K562 (cell line): Measurements from ENCODE around the gene SLC11A1. TPM values are rescaled to one million over a fixed set of nuclear protein-coding genes. Genes with fewer than 3 reads are reported as not detected.

Experiments
- ATAC-seq: fragments of 200-7000 bp; cut with Tn5 transposase; 3 replicates; pipeline ENCODE4 v1.9.1; 2020; ENCODE audit warnings: moderate library complexity
- BruUV-seq: library from RNA; stranded (reverse); fragments of 400-500 nt; replicated peaks from 2 replicates; lab custom pipeline; 2021; lab: Mats Ljungman, UMichigan
- CTCF ChIA-PET: fragments of 300-600 bp; formaldehyde crosslinking; extraction: SDS; loops from one replicate; lab custom pipeline; 2021; ENCODE audit warnings: low intra/inter-chr PET ratio; lab: Yijun Ruan, JAX
- POLR2A ChIA-PET: fragments of 300-600, 350-650 bp; sonication (Branson Sonifier 250); formaldehyde crosslinking; extraction: SDS; loops from one replicate; lab custom pipeline; 2021; ENCODE audit warnings: antibody characterized with exemption, inconsistent platforms; lab: Yijun Ruan, JAX
- DNase-seq, 4 experiments: peaks; one replicate each; pipeline versions ENCODE4 v3.0.0 to v3.0.0-alpha.2; 2011 to 2018; ENCODE audit warnings: low spot score in 3 of 4, mixed read lengths in 3 of 4; ENCODE audit errors: extremely low read depth in 1 of 4
- FAIRE-seq: peaks from 2 replicates; lab custom pipeline; 2011; peaks lifted over from hg19 to GRCh38; lab: Jason Lieb, UNC
- H2AFZ ChIP-seq: 2 replicates; pipeline ENCODE4 v1.6.0; 2011; ENCODE audit warnings: low read depth, low read length, control low read depth, inconsistent platforms
- H3K27ac ChIP-seq: fragments of 200-600 bp; 3 replicates; pipeline ENCODE4 v1.8.0; 2011; ENCODE audit warnings: low read depth, mild to moderate bottlenecking, control low read depth, inconsistent platforms, low read length, moderate library complexity, mixed read lengths; ENCODE audit errors: extremely low read depth
- H3K27me3 ChIP-seq, 2 experiments: fragments of 300-600 bp in 1 of 2; 2 replicates in 1 of 2; 3 replicates in 1 of 2; pipeline versions ENCODE4 v1.6.0 to v1.8.0; 2011; ENCODE audit warnings: inconsistent platforms in 2 of 2, low read length in 2 of 2, mild to moderate bottlenecking in 1 of 2, mixed read lengths in 1 of 2, moderate library complexity in 1 of 2; ENCODE audit not compliant: control insufficient read depth in 2 of 2, insufficient read depth in 2 of 2
- H3K36me3 ChIP-seq: fragments of 300-600 bp; 3 replicates; pipeline ENCODE4 v1.8.0; 2011; ENCODE audit warnings: mild to moderate bottlenecking, low read length, inconsistent platforms; ENCODE audit not compliant: control insufficient read depth, insufficient read depth
- H3K4me1 ChIP-seq, 2 experiments: fragments of 200-600 bp in 1 of 2; replicated peaks in 1 of 2; 2 replicates in 1 of 2; 3 replicates in 1 of 2; pipeline versions ENCODE4 v1.5.1 to v1.8.0; 2011; ENCODE audit warnings: inconsistent platforms in 2 of 2, low read length in 2 of 2, mild to moderate bottlenecking in 1 of 2, mixed read lengths in 1 of 2, moderate library complexity in 1 of 2; ENCODE audit not compliant: control insufficient read depth in 2 of 2, insufficient read depth in 2 of 2
- H3K4me2 ChIP-seq: 2 replicates; pipeline ENCODE4 v1.6.1; 2011; ENCODE audit warnings: low read length, control low read depth, inconsistent platforms, mixed read lengths; ENCODE audit not compliant: insufficient read depth
- H3K4me3 ChIP-seq: fragments of 200-600 bp; sonication (generic), shearing (Covaris generic); 2 replicates; pipeline ENCODE4 v1.5.1; 2016; ENCODE audit warnings: control low read depth, inconsistent platforms
- H3K79me2 ChIP-seq: fragments of 200-600 bp; 3 replicates; pipeline ENCODE4 v1.8.0; 2011; ENCODE audit warnings: low read length, inconsistent platforms; ENCODE audit not compliant: control insufficient read depth, insufficient read depth
- H3K9ac ChIP-seq, 2 experiments: 2 replicates each; pipeline versions ENCODE4 v1.6.0 to v1.6.1; 2011; ENCODE audit warnings: low read depth in 2 of 2, low read length in 2 of 2, control low read depth in 1 of 2, inconsistent platforms in 1 of 2, mild to moderate bottlenecking in 1 of 2, mixed read lengths in 1 of 2; ENCODE audit not compliant: insufficient read depth in 1 of 2
- H3K9me1 ChIP-seq: one replicate; pipeline ENCODE4 v1.6.0; 2011; ENCODE audit warnings: inconsistent platforms, mild to moderate bottlenecking, low read length, moderate library complexity; ENCODE audit not compliant: control insufficient read depth, insufficient read depth
- H3K9me3 ChIP-seq: replicated peaks from 2 replicates; pipeline ENCODE4 v1.5.1; 2011; ENCODE audit warnings: low read depth, low read length, inconsistent platforms; ENCODE audit not compliant: control insufficient read depth, insufficient read depth
- H4K20me1 ChIP-seq: replicated peaks from 2 replicates; pipeline ENCODE4 v1.6.1; 2011; ENCODE audit warnings: low read length, inconsistent platforms, mixed read lengths; ENCODE audit not compliant: control insufficient read depth, insufficient read depth
- HBP1 ChIP-seq: fragments of 450-650 bp; formaldehyde crosslinking; IDR thresholded peaks from 2 replicates; pipeline ENCODE4 v1.4.0; 2022; ENCODE audit warnings: missing genetic modification characterization
- ZNF57 ChIP-seq: fragments of 450-650 bp; formaldehyde crosslinking; IDR thresholded peaks from 2 replicates; pipeline ENCODE4 v1.4.0; 2020; ENCODE audit warnings: mild to moderate bottlenecking, moderate library complexity
- in situ Hi-C: fragments of 300-500 bp; cut with MboI; formaldehyde crosslinking; loops from 4 replicates; pipeline ENCODE4 v1.15.0; 2018; ENCODE audit warnings: inconsistent platforms, mixed read lengths
- intact Hi-C: fragments of 100-400 bp; cut with micrococcal nuclease; formaldehyde crosslinking; loops from 2 replicates; pipeline ENCODE4 v1.14.2; 2022
- microRNA counts: library from miRNA; unstranded; fragments of <30 nt; microRNA quantifications from one replicate; lab custom pipeline; 2016
- microRNA-seq: library from miRNA; unstranded; fragments of <30 nt; microRNA quantifications from one replicate; pipeline ENCODE4, GENCODE V29; 2018; ENCODE audit warnings: borderline microRNAs expressed
- polyA plus RNA-seq, 8 experiments: library from polyadenylated mRNA; depleted of rRNA in 4 of 8; stranded (reverse) in 5 of 8; unstranded in 3 of 8; fragments of >200 nt; fragmentation: Nextera tagmentation in 2 of 8; fragmentation: Illumina TruSeq in 1 of 8; extraction: Ambion mirVana in 2 of 8; extraction: Trizol in 1 of 8; gene quantifications; 2 replicates each; pipeline versions ENCODE4 v1.2.1 to v1.2.3, GENCODE V29; 2011 to 2014; ENCODE audit warnings: inconsistent platforms in 1 of 8, missing spikeins in 1 of 8
- small RNA-seq: library from RNA; depleted of rRNA; stranded (forward); fragments of <200 nt; gene quantifications from one replicate; pipeline ENCODE3, GENCODE V24; 2014
- total RNA-seq, 7 experiments: library from RNA; depleted of rRNA in 6 of 7; stranded (reverse); fragments of >200 nt in 6 of 7; fragmentation: Illumina TruSeq in 2 of 7; extraction: Trizol in 2 of 7; gene quantifications; 2 replicates each; pipeline versions ENCODE4 v1.2.1 to v1.2.3, GENCODE V29; 2011 to 2021; ENCODE audit warnings: low replicate concordance in 1 of 7

SLC11A1 gene
- total and polyA plus RNA-seq, 9 of the 15 experiments (the other 6 are each of a cell fraction or from before 2014, with no cell fraction given), result 0.35 to 1.6 (median 0.65) TPM

- Histone ChIP-seq H3K79me2 (no peaks in the 10 kb centered on the region), H2AFZ (no peak overlapping the region), H3K27me3 (no peaks in the 10 kb centered on the region), H4K20me1 (no peaks in the 10 kb centered on the region), H3K4me3 (no peak overlapping the region), H3K4me2 (no peak overlapping the region), H3K4me1 (no peaks in the 10 kb centered on the region; a peak in 2 of 5 replicates), H3K36me3 (peaks cover 13% of the 10 kb centered on the region; the same call in 2 of the 3 replicates), H3K27ac (no peak overlapping the region), H3K9me3 (no peaks in the 10 kb centered on the region), H3K9me1 (no peaks in the 10 kb centered on the region), H3K9ac (no peak overlapping the region)
- in situ Hi-C loops (no loop called here), intact Hi-C loops (no loop called here)
- CTCF ChIA-PET, result no interaction called here
- ATAC-seq (no peak), DNase-seq (no peak), FAIRE-seq (no peak)
- BruUV-seq, result no TSS peak
- POLR2A ChIA-PET, result no interaction called here
- TF ChIP-seq ZNF57 (CRISPR knock-in tag) (no peak), HBP1 (CRISPR knock-in tag) (no peak)
Observed at GRCh38 chr2:218445602-218446001, 63.5 kb downstream of the SLC11A1 start.

MicroRNAs encoded within 50 kb of the gene (microRNA counts, 767-probe panel; counts per million panel counts)
- 4,210 counts per million, percentile 83 among the panel's probes with 10 or more counts for microRNA hsa-miR-26b-5p (lab: Ali Mortazavi, UCI)

Small RNAs within 50 kb of the gene (microRNA-seq; reads per million reads assigned to microRNA genes)
- gene MIR26B, result 6,079 reads per million, percentile 98 among the genes with 10 or more reads in this experiment
- gene MIR6810, result 0.27 reads per million

Small RNAs within 50 kb of the gene (small RNA-seq; reads per million reads assigned to genes)
- 460 reads per million, percentile 99 among the genes with 10 or more reads in this experiment for gene MIR26B
- gene MIR6810, result not detected

Other genes starting within 250 kb of the SLC11A1 start
Only the 7 nearest of the 12 such genes appear.
- not detected in 2 replicates for gene GPBAR1, start 121.3 kb upstream of the SLC11A1 start, total RNA-seq (2014; rRNA removed)
- gene GPBAR1, start 121.3 kb upstream of the SLC11A1 start, total RNA-seq (2014; rRNA removed; fragmentation: Illumina TruSeq; extraction: Trizol), result not detected in 2 replicates
- gene GPBAR1, start 121.3 kb upstream of the SLC11A1 start, total RNA-seq (2015; rRNA removed; fragmentation: Illumina TruSeq; extraction: Trizol), result not detected in 2 replicates
- not detected in 2 replicates for gene GPBAR1, start 121.3 kb upstream of the SLC11A1 start, total RNA-seq (2021)
- gene GPBAR1, start 121.3 kb upstream of the SLC11A1 start, polyA plus RNA-seq (2011; rRNA removed), result not detected in 2 replicates
- not detected in 2 replicates for gene GPBAR1, start 121.3 kb upstream of the SLC11A1 start, polyA plus RNA-seq (2014; fragmentation: Illumina TruSeq; extraction: Trizol)
- gene GPBAR1, start 121.3 kb upstream of the SLC11A1 start, polyA plus RNA-seq (2014; fragmentation: Nextera tagmentation; extraction: Ambion mirVana), result not detected
- gene GPBAR1, start 121.3 kb upstream of the SLC11A1 start, polyA plus RNA-seq (2014; rRNA removed), result not detected in 2 replicates
- 156 and 197 TPM in 2 replicates for gene AAMP, start 112.1 kb upstream of the SLC11A1 start, total RNA-seq (2014; rRNA removed)
- gene AAMP, start 112.1 kb upstream of the SLC11A1 start, total RNA-seq (2014; rRNA removed; fragmentation: Illumina TruSeq; extraction: Trizol), result 62.2 and 77.6 TPM in 2 replicates
- gene AAMP, start 112.1 kb upstream of the SLC11A1 start, total RNA-seq (2015; rRNA removed; fragmentation: Illumina TruSeq; extraction: Trizol), result 94.1 and 99.2 TPM in 2 replicates
- gene AAMP, start 112.1 kb upstream of the SLC11A1 start, total RNA-seq (2021), result 87.7 and 96.9 TPM in 2 replicates
- 39.5 and 47.3 TPM in 2 replicates for gene AAMP, start 112.1 kb upstream of the SLC11A1 start, polyA plus RNA-seq (2011; rRNA removed)
- 135 and 139 TPM in 2 replicates for gene AAMP, start 112.1 kb upstream of the SLC11A1 start, polyA plus RNA-seq (2014; fragmentation: Illumina TruSeq; extraction: Trizol)
- gene AAMP, start 112.1 kb upstream of the SLC11A1 start, polyA plus RNA-seq (2014; fragmentation: Nextera tagmentation; extraction: Ambion mirVana), result 1 to 10 TPM; 5.7 to 8.9 TPM
- 133 and 156 TPM in 2 replicates for gene AAMP, start 112.1 kb upstream of the SLC11A1 start, polyA plus RNA-seq (2014; rRNA removed)
- gene PNKD, start 111.8 kb upstream of the SLC11A1 start, total RNA-seq (2014; rRNA removed), result 50.2 and 55.7 TPM in 2 replicates
- 17.5 and 26.0 TPM in 2 replicates for gene PNKD, start 111.8 kb upstream of the SLC11A1 start, total RNA-seq (2014; rRNA removed; fragmentation: Illumina TruSeq; extraction: Trizol)
- gene PNKD, start 111.8 kb upstream of the SLC11A1 start, total RNA-seq (2015; rRNA removed; fragmentation: Illumina TruSeq; extraction: Trizol), result 32.3 and 34.0 TPM in 2 replicates
- gene PNKD, start 111.8 kb upstream of the SLC11A1 start, total RNA-seq (2021), result 59.5 and 60.1 TPM in 2 replicates
- 37.2 and 41.2 TPM in 2 replicates for gene PNKD, start 111.8 kb upstream of the SLC11A1 start, polyA plus RNA-seq (2011; rRNA removed)
- gene PNKD, start 111.8 kb upstream of the SLC11A1 start, polyA plus RNA-seq (2014; fragmentation: Illumina TruSeq; extraction: Trizol), result 64.2 and 68.2 TPM in 2 replicates
- gene PNKD, start 111.8 kb upstream of the SLC11A1 start, polyA plus RNA-seq (2014; fragmentation: Nextera tagmentation; extraction: Ambion mirVana), result 100 to 1,000 TPM in 1 of 2 experiments, 10 to 100 TPM in 1; 89.1 to 105 TPM
- 80.6 and 85.2 TPM in 2 replicates for gene PNKD, start 111.8 kb upstream of the SLC11A1 start, polyA plus RNA-seq (2014; rRNA removed)
- 64.8 and 71.4 TPM in 2 replicates for gene TMBIM1, start 89.8 kb upstream of the SLC11A1 start, total RNA-seq (2014; rRNA removed)
- 56.6 and 59.2 TPM in 2 replicates for gene TMBIM1, start 89.8 kb upstream of the SLC11A1 start, total RNA-seq (2014; rRNA removed; fragmentation: Illumina TruSeq; extraction: Trizol)
- 43.7 and 46.8 TPM in 2 replicates for gene TMBIM1, start 89.8 kb upstream of the SLC11A1 start, total RNA-seq (2015; rRNA removed; fragmentation: Illumina TruSeq; extraction: Trizol)
- 90.7 and 102 TPM in 2 replicates for gene TMBIM1, start 89.8 kb upstream of the SLC11A1 start, total RNA-seq (2021)
- gene TMBIM1, start 89.8 kb upstream of the SLC11A1 start, polyA plus RNA-seq (2011; rRNA removed), result 45.9 and 66.8 TPM in 2 replicates
- gene TMBIM1, start 89.8 kb upstream of the SLC11A1 start, polyA plus RNA-seq (2014; fragmentation: Illumina TruSeq; extraction: Trizol), result 105 and 112 TPM in 2 replicates
- 10 to 100 TPM; 14.2 to 35.6 TPM for gene TMBIM1, start 89.8 kb upstream of the SLC11A1 start, polyA plus RNA-seq (2014; fragmentation: Nextera tagmentation; extraction: Ambion mirVana)
- gene TMBIM1, start 89.8 kb upstream of the SLC11A1 start, polyA plus RNA-seq (2014; rRNA removed), result 47.0 and 49.5 TPM in 2 replicates
- gene CATIP, start 25.4 kb upstream of the SLC11A1 start, total RNA-seq (2014; rRNA removed), result not detected in 2 replicates
- gene CATIP, start 25.4 kb upstream of the SLC11A1 start, total RNA-seq (2014; rRNA removed; fragmentation: Illumina TruSeq; extraction: Trizol), result not detected in 2 replicates
- not detected in 2 replicates for gene CATIP, start 25.4 kb upstream of the SLC11A1 start, total RNA-seq (2015; rRNA removed; fragmentation: Illumina TruSeq; extraction: Trizol)
- gene CATIP, start 25.4 kb upstream of the SLC11A1 start, total RNA-seq (2021), result not detected in 2 replicates
- not detected in 2 replicates for gene CATIP, start 25.4 kb upstream of the SLC11A1 start, polyA plus RNA-seq (2011; rRNA removed)
- not detected in 2 replicates for gene CATIP, start 25.4 kb upstream of the SLC11A1 start, polyA plus RNA-seq (2014; fragmentation: Illumina TruSeq; extraction: Trizol)
- gene CATIP, start 25.4 kb upstream of the SLC11A1 start, polyA plus RNA-seq (2014; fragmentation: Nextera tagmentation; extraction: Ambion mirVana), result under 1 TPM; 0.06 to 0.08 TPM
- gene CATIP, start 25.4 kb upstream of the SLC11A1 start, polyA plus RNA-seq (2014; rRNA removed), result 0.09 TPM in 1 of 2 replicates, not detected in the other
- 50.8 and 65.8 TPM in 2 replicates for gene CTDSP1, start 17.6 kb downstream of the SLC11A1 start, total RNA-seq (2014; rRNA removed)
- 13.6 and 21.0 TPM in 2 replicates for gene CTDSP1, start 17.6 kb downstream of the SLC11A1 start, total RNA-seq (2014; rRNA removed; fragmentation: Illumina TruSeq; extraction: Trizol)
- 45.8 and 45.9 TPM in 2 replicates for gene CTDSP1, start 17.6 kb downstream of the SLC11A1 start, total RNA-seq (2015; rRNA removed; fragmentation: Illumina TruSeq; extraction: Trizol)
- gene CTDSP1, start 17.6 kb downstream of the SLC11A1 start, total RNA-seq (2021), result 67.9 and 74.8 TPM in 2 replicates
- 51.1 and 61.8 TPM in 2 replicates for gene CTDSP1, start 17.6 kb downstream of the SLC11A1 start, polyA plus RNA-seq (2011; rRNA removed)
- 44.8 and 59.8 TPM in 2 replicates for gene CTDSP1, start 17.6 kb downstream of the SLC11A1 start, polyA plus RNA-seq (2014; fragmentation: Illumina TruSeq; extraction: Trizol)
- gene CTDSP1, start 17.6 kb downstream of the SLC11A1 start, polyA plus RNA-seq (2014; fragmentation: Nextera tagmentation; extraction: Ambion mirVana), result 1 to 10 TPM; 2.4 to 3.4 TPM
- gene CTDSP1, start 17.6 kb downstream of the SLC11A1 start, polyA plus RNA-seq (2014; rRNA removed), result 71.5 and 72.9 TPM in 2 replicates
- 1.7 and 2.6 TPM in 2 replicates for gene VIL1, start 36.9 kb downstream of the SLC11A1 start, total RNA-seq (2014; rRNA removed)
- 1.1 and 1.2 TPM in 2 replicates for gene VIL1, start 36.9 kb downstream of the SLC11A1 start, total RNA-seq (2014; rRNA removed; fragmentation: Illumina TruSeq; extraction: Trizol)
- gene VIL1, start 36.9 kb downstream of the SLC11A1 start, total RNA-seq (2015; rRNA removed; fragmentation: Illumina TruSeq; extraction: Trizol), result 0.51 and 0.75 TPM in 2 replicates
- 2.4 and 2.7 TPM in 2 replicates for gene VIL1, start 36.9 kb downstream of the SLC11A1 start, total RNA-seq (2021)
- gene VIL1, start 36.9 kb downstream of the SLC11A1 start, polyA plus RNA-seq (2011; rRNA removed), result 0.46 and 0.63 TPM in 2 replicates
- 1.2 and 2.0 TPM in 2 replicates for gene VIL1, start 36.9 kb downstream of the SLC11A1 start, polyA plus RNA-seq (2014; fragmentation: Illumina TruSeq; extraction: Trizol)
- under 1 TPM; 0.62 to 0.73 TPM for gene VIL1, start 36.9 kb downstream of the SLC11A1 start, polyA plus RNA-seq (2014; fragmentation: Nextera tagmentation; extraction: Ambion mirVana)
- gene VIL1, start 36.9 kb downstream of the SLC11A1 start, polyA plus RNA-seq (2014; rRNA removed), result 1.9 and 3.7 TPM in 2 replicates